ENCODE results near the gene MFRP. TPM values are rescaled to one million over a fixed set of nuclear protein-coding genes. Genes with fewer than 3 reads are reported as not detected.

Gene MFRP
- total RNA-seq, 1 donor from 2014 or later: not detected

GRCh38 chr11:119295178-119295577 is 51.3 kb downstream of the MFRP start:
- DNase-seq (ENCODE audit: low spot score): no peak

- DNase-seq (ENCODE audit: low spot score): no peak
Observed at GRCh38 chr11:119293461-119293860, 53.0 kb downstream of the MFRP start.

GRCh38 chr11:119290894-119291497 is 55.5 kb downstream of the MFRP start:
- DNase-seq (ENCODE audit: low spot score): no peak

Other genes starting within 250 kb of the MFRP start
- 45.4 TPM for gene DPAGT1, start 244.9 kb downstream of the MFRP start, total RNA-seq
- 10.1 TPM for gene C2CD2L, start 239.4 kb downstream of the MFRP start, total RNA-seq
- gene HINFP, start 225.1 kb downstream of the MFRP start, total RNA-seq: 28.8 TPM
- 0.42 TPM for gene ABCG4, start 197.7 kb downstream of the MFRP start, total RNA-seq
- 31.5 TPM for gene NLRX1, start 178.0 kb downstream of the MFRP start, total RNA-seq
- gene NHERF4, start 161.2 kb downstream of the MFRP start, total RNA-seq: 1.7 TPM
- gene CBL, start 140.4 kb downstream of the MFRP start, total RNA-seq: 17.9 TPM
- gene MCAM, start 29.6 kb downstream of the MFRP start, total RNA-seq: 98.7 TPM
- gene RNF26, start 12.2 kb downstream of the MFRP start, total RNA-seq: 23.1 TPM
- gene C1QTNF5, start 5.8 kb downstream of the MFRP start, total RNA-seq: 14.6 TPM
- gene USP2, start 35.0 kb upstream of the MFRP start, total RNA-seq: 4.8 TPM
- 4.5 TPM for gene THY1, start 76.5 kb upstream of the MFRP start, total RNA-seq

Measured in ureter (tissue), 1 donor.